HepG2 (cell line): ENCODE measurements around the gene LYZ. TPM values are rescaled to one million over a fixed set of nuclear protein-coding genes. Genes with fewer than 3 reads are reported as not detected.

Experiments used
- ATAC-seq: fragments of 200-7000 bp; cut with Tn5 transposase; 3 replicates; pipeline ENCODE4 v1.9.1; 2020; ENCODE audit warnings: mild to moderate bottlenecking, moderate library complexity
- BruUV-seq: library from RNA; stranded (reverse); fragments of 400-500 nt; replicated peaks from 2 replicates; lab custom pipeline; 2021; lab: Mats Ljungman, UMichigan
- CTCF ChIA-PET: fragments of 300-600 bp; formaldehyde crosslinking; extraction: SDS; loops from one replicate; lab custom pipeline; 2021; ENCODE audit warnings: low total read pairs, inconsistent platforms, low intra/inter-chr PET ratio; lab: Yijun Ruan, JAX
- POLR2A ChIA-PET: fragments of 350-600 bp; sonication (Branson Sonifier 250); formaldehyde crosslinking; loops from one replicate; lab custom pipeline; 2020; ENCODE audit warnings: antibody characterized with exemption, inconsistent platforms; lab: Yijun Ruan, JAX
- DNase-seq: peaks from one replicate; pipeline ENCODE4 v3.0.0-alpha.2; 2015; ENCODE audit warnings: low spot score
- FAIRE-seq: peaks from 3 replicates; lab custom pipeline; 2011; peaks lifted over from hg19 to GRCh38; lab: Jason Lieb, UNC
- H2AFZ ChIP-seq: one replicate; pipeline ENCODE4 v1.6.1; 2011; ENCODE audit warnings: low read length, inconsistent platforms
- H3K27ac ChIP-seq: fragments of 300-600 bp; 3 replicates; pipeline ENCODE4 v1.8.0; 2011; ENCODE audit warnings: mixed run types, mild to moderate bottlenecking, mixed read lengths, low read length, inconsistent platforms; ENCODE audit not compliant: insufficient read depth; ENCODE audit errors: extremely low read length
- H3K27me3 ChIP-seq, 2 experiments: fragments of 200-600 bp in 1 of 2; 2 replicates in 1 of 2; 3 replicates in 1 of 2; pipeline versions ENCODE4 v1.6.0 to v1.8.0; 2011; ENCODE audit warnings: low read length in 2 of 2, mild to moderate bottlenecking in 2 of 2, moderate library complexity in 2 of 2, inconsistent platforms in 1 of 2; ENCODE audit not compliant: insufficient read depth in 2 of 2, control insufficient read depth in 1 of 2
- H3K36me3 ChIP-seq, 2 experiments: fragments of 200-600 bp in 1 of 2; replicated peaks in 1 of 2; 2 replicates in 1 of 2; 3 replicates in 1 of 2; pipeline versions ENCODE4 v1.5.1 to v1.8.0; 2011; ENCODE audit warnings: low read length in 2 of 2, inconsistent platforms in 1 of 2; ENCODE audit not compliant: insufficient read depth in 2 of 2, control insufficient read depth in 1 of 2
- H3K4me1 ChIP-seq: 2 replicates; pipeline ENCODE4 v1.5.1; 2012; ENCODE audit warnings: low read length, inconsistent platforms; ENCODE audit not compliant: insufficient read depth
- H3K4me2 ChIP-seq: 2 replicates; pipeline ENCODE4 v1.6.0; 2011; ENCODE audit warnings: low read depth, low read length, inconsistent platforms
- H3K4me3 ChIP-seq, 3 experiments: fragments of 200-600 bp in 1 of 3; sonication (generic), shearing (Covaris generic) in 1 of 3; replicated peaks in 1 of 3; 2 replicates each; pipeline ENCODE4 v1.5.1; 2011 to 2016; ENCODE audit warnings: low read length in 3 of 3, inconsistent platforms in 2 of 3, low read depth in 2 of 3, mild to moderate bottlenecking in 2 of 3, control low read depth in 1 of 3, mixed read lengths in 1 of 3; ENCODE audit not compliant: insufficient read depth in 1 of 3
- H3K79me2 ChIP-seq: one replicate; pipeline ENCODE4 v1.6.1; 2011; ENCODE audit warnings: low read length, inconsistent platforms; ENCODE audit not compliant: insufficient read depth
- H3K9ac ChIP-seq: 2 replicates; pipeline ENCODE4 v1.6.0; 2011; ENCODE audit warnings: mild to moderate bottlenecking, low read depth, low read length, inconsistent platforms; ENCODE audit not compliant: insufficient read depth
- H3K9me3 ChIP-seq: 2 replicates; pipeline ENCODE4 v1.5.1; 2012; ENCODE audit warnings: mild to moderate bottlenecking, low read length
- H4K20me1 ChIP-seq: 2 replicates; pipeline ENCODE4 v1.6.0; 2011; ENCODE audit warnings: inconsistent platforms, mild to moderate bottlenecking, low read length, moderate library complexity; ENCODE audit not compliant: insufficient read depth
- AFF4 ChIP-seq: sonication (generic); formaldehyde crosslinking; IDR thresholded peaks from 2 replicates; pipeline ENCODE4 v1.4.0; 2020; ENCODE audit warnings: missing genetic modification reagents
- MED1 ChIP-seq: sonication (generic); formaldehyde crosslinking; IDR thresholded peaks from 2 replicates; pipeline ENCODE4 v1.4.0; 2020; ENCODE audit warnings: missing genetic modification reagents
- POLR2A ChIP-seq, 2 experiments: IDR thresholded peaks; 2 replicates each; pipeline ENCODE4 v1.6.1; 2011; ENCODE audit warnings: low read depth in 2 of 2, low read length in 2 of 2, mild to moderate bottlenecking in 1 of 2, moderate library complexity in 1 of 2; ENCODE audit not compliant: insufficient read depth in 1 of 2
- POLR2G ChIP-seq: fragments of 200-400 bp; formaldehyde crosslinking; IDR thresholded peaks from 2 replicates; pipeline ENCODE4 v1.6.1; 2018; ENCODE audit warnings: mild to moderate bottlenecking, low read depth, low read length, moderate library complexity
- SALL1 ChIP-seq: sonication (generic); formaldehyde crosslinking; IDR thresholded peaks from 2 replicates; pipeline ENCODE4 v1.8.0; 2022; ENCODE audit warnings: mild to moderate bottlenecking, missing genetic modification reagents
- TFDP1 ChIP-seq: IDR thresholded peaks from 2 replicates; pipeline ENCODE4 v1.6.1; 2016; ENCODE audit warnings: missing compliant biosample characterization, missing genetic modification reagents, borderline replicate concordance
- ZC3H13 ChIP-seq: sonication (generic); formaldehyde crosslinking; IDR thresholded peaks from 2 replicates; pipeline ENCODE4 v1.8.1; 2023; ENCODE audit warnings: mild to moderate bottlenecking, missing genetic modification reagents, moderate library complexity
- ZMYM3 ChIP-seq: sonication (generic); formaldehyde crosslinking; IDR thresholded peaks from 2 replicates; pipeline ENCODE4 v1.5.1; 2020; ENCODE audit warnings: mild to moderate bottlenecking, missing genetic modification reagents
- ZNF329 ChIP-seq: sonication (generic); formaldehyde crosslinking; IDR thresholded peaks from 2 replicates; pipeline ENCODE4 v1.9.0; 2021; ENCODE audit warnings: low read depth, mild to moderate bottlenecking, missing genetic modification reagents
- ZNF367 ChIP-seq: sonication (generic); formaldehyde crosslinking; IDR thresholded peaks from 2 replicates; pipeline ENCODE4 v1.4.0; 2020; ENCODE audit warnings: missing genetic modification reagents, borderline replicate concordance
- ZNF460 ChIP-seq: sonication (generic); formaldehyde crosslinking; IDR thresholded peaks from 2 replicates; pipeline ENCODE4 v1.5.1; 2020; ENCODE audit warnings: missing genetic modification reagents, mild to moderate bottlenecking, borderline replicate concordance
- WGBS: methylation state at CpG from one replicate; pipeline ENCODE4 v1.1.6; 2017; ENCODE audit warnings: low lambda C conversion rate; 5-methylcytosine and 5-hydroxymethylcytosine counted together
- in situ Hi-C: cut with HindIII; loops from 2 replicates; pipeline ENCODE4 v1.10.0; 2017; ENCODE audit warnings: low pct_unique_long_range_greater_than_20kb; ENCODE audit not compliant: extremely low pct_ligation_motif_present
- intact Hi-C: fragments of 100-400 bp; cut with micrococcal nuclease; formaldehyde crosslinking; loops from one replicate; pipeline ENCODE4 v1.10.0; 2022; ENCODE audit not compliant: unreplicated experiment
- polyA plus RNA-seq, 8 experiments: library from polyadenylated mRNA; depleted of rRNA in 3 of 8; stranded (reverse) in 7 of 8; unstranded in 1 of 8; fragments of >200 nt; fragmentation: Illumina TruSeq in 4 of 8; extraction: Trizol in 4 of 8; gene quantifications; 2 replicates each; pipeline versions ENCODE4 v1.2.1 to v1.2.3, GENCODE V29; 2011 to 2016; ENCODE audit warnings: low read depth in 4 of 8, missing spikeins in 1 of 8, mixed read lengths in 1 of 8; ENCODE audit not compliant: insufficient read depth in 1 of 8
- total RNA-seq, 5 experiments: library from RNA; depleted of rRNA; stranded (reverse); fragments of >200 nt; fragmentation: Illumina TruSeq; extraction: Trizol; gene quantifications; 2 replicates each; pipeline ENCODE4 v1.2.3, GENCODE V29; 2016; ENCODE audit warnings: low read depth in 1 of 5
- TF ChIP-seq, protein P1 (sequence below): sonication (generic); formaldehyde crosslinking; IDR thresholded peaks from 2 replicates; pipeline ENCODE4 v1.5.1; 2020; ENCODE audit warnings: mild to moderate bottlenecking, missing genetic modification reagents
- TF ChIP-seq, protein P2 (sequence below): sonication (generic); formaldehyde crosslinking; IDR thresholded peaks from 2 replicates; pipeline ENCODE4 v1.4.0; 2020; ENCODE audit warnings: missing genetic modification reagents

Gene LYZ
- total and polyA plus RNA-seq, 2 of the 13 experiments (the other 11 are each of a cell fraction or from before 2014, with no cell fraction given) = 1,788 to 2,054 TPM

GRCh38 chr12:69350777-69351176 lies 2.6 kb downstream of the LYZ start:
- ChIA-PET POLR2A (interaction anchor here (6.6 kb wide), 1 partner anchor 16 kb away, joined by 229 read pairs; no protein-coding TSS in a partner anchor), CTCF (no interaction called here)
- Histone ChIP-seq H3K27ac (peak overlapping the region; percentile 92), H3K27me3 (no peaks in the 10 kb centered on the region; a peak in 1 of 5 replicates), H3K4me3 (peak overlapping the region; percentile 69 to 90 (median 72)), H3K4me1 (peaks cover 49% of the 10 kb centered on the region), H3K79me2 (peaks cover 46% of the 10 kb centered on the region), H3K9me3 (no peaks in the 10 kb centered on the region), H3K36me3 (peaks cover 0 to 16% of the 10 kb centered on the region in 2 experiments; a peak in 2 of 5 replicates), H3K4me2 (peak overlapping the region; percentile 89), H3K9ac (peak overlapping the region; percentile 79), H2AFZ (no peak overlapping the region), H4K20me1 (peaks cover 21% of the 10 kb centered on the region)
- DNase-seq = no peak
- WGBS = 30% methylated on average over 1 of the region's 1 CpG
- BruUV-seq = no TSS peak
- FAIRE-seq = no peak
- in situ Hi-C loops = loop anchor here (10.0 kb wide), 1 partner anchor 56 kb away; no protein-coding TSS in a partner anchor
- no peak for ATAC-seq
- intact Hi-C loops = no loop called here
- peak; percentile 69 for TF ChIP-seq POLR2G
- TF ChIP-seq, protein P1, sequence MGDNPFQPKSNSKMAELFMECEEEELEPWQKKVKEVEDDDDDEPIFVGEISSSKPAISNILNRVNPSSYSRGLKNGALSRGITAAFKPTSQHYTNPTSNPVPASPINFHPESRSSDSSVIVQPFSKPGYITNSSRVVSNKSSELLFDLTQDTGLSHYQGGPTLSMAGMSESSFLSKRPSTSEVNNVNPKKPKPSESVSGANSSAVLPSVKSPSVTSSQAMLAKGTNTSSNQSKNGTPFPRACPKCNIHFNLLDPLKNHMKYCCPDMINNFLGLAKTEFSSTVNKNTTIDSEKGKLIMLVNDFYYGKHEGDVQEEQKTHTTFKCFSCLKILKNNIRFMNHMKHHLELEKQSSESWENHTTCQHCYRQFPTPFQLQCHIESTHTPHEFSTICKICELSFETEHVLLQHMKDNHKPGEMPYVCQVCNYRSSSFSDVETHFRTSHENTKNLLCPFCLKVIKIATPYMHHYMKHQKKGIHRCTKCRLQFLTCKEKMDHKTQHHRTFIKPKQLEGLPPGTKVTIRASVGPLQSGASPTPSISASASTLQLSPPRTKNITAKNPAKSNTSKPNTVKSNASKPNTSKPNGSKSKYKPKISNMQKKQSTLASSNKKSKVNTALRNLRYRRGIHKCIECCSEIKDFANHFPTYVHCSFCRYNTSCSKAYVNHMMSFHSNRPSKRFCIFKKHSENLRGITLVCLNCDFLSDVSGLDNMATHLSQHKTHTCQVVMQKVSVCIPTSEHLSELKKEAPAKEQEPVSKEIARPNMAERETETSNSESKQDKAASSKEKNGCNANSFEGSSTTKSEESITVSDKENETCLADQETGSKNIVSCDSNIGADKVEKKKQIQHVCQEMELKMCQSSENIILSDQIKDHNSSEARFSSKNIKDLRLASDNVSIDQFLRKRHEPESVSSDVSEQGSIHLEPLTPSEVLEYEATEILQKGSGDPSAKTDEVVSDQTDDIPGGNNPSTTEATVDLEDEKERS (CRISPR knock-in tag) = 0 out of 2 replicates have a peak, but pooled peaks have one; percentile 23
- no peak for TF ChIP-seq ZNF367 (CRISPR knock-in tag)
- 0 out of 2 replicates have a peak, but pooled peaks have one; percentile 42 for TF ChIP-seq AFF4 (CRISPR knock-in tag)
- TF ChIP-seq POLR2A (IDR thresholded peaks at IDR 0.05; ENCODE audit: insufficient read depth in 1 of 2, low read depth in 2 of 2, low read length in 2 of 2) = peak in 1 of 2 experiments; percentile 41; a peak in 1 of 4 replicates
- 0 out of 2 replicates have a peak, but pooled peaks have one; percentile 15 for TF ChIP-seq MED1 (CRISPR knock-in tag)
- no peak for TF ChIP-seq ZNF329
- no peak for TF ChIP-seq TFDP1 (CRISPR knock-in tag)
- peak; percentile 32; the same call in 1 of the 2 replicates for TF ChIP-seq ZMYM3 (CRISPR knock-in tag)
- TF ChIP-seq ZNF460 = peak; percentile 95
- 0 out of 2 replicates have a peak, but pooled peaks have one; percentile 30 for TF ChIP-seq SALL1 (CRISPR knock-in tag)
- TF ChIP-seq, protein P2, sequence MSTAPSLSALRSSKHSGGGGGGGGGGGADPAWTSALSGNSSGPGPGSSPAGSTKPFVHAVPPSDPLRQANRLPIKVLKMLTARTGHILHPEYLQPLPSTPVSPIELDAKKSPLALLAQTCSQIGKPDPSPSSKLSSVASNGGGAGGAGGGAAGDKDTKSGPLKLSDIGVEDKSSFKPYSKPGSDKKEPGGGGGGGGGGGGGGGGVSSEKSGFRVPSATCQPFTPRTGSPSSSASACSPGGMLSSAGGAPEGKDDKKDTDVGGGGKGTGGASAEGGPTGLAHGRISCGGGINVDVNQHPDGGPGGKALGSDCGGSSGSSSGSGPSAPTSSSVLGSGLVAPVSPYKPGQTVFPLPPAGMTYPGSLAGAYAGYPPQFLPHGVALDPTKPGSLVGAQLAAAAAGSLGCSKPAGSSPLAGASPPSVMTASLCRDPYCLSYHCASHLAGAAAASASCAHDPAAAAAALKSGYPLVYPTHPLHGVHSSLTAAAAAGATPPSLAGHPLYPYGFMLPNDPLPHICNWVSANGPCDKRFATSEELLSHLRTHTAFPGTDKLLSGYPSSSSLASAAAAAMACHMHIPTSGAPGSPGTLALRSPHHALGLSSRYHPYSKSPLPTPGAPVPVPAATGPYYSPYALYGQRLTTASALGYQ (CRISPR knock-in tag) = 0 out of 2 replicates have a peak, but pooled peaks have one; percentile 8
- 0 out of 2 replicates have a peak, but pooled peaks have one; percentile 33 for TF ChIP-seq ZC3H13 (CRISPR knock-in tag)
